Measurements from ENCODE around the gene ACSBG1.

Gene ACSBG1

GRCh38 chr15:78203346-78204225 is 30.8 kb downstream of the ACSBG1 start:
- no peak for DNase-seq (ENCODE audit: low spot score)
- TF ChIP-seq CTCF (IDR thresholded peaks at IDR 0.05; ENCODE audit: extremely low read depth, missing control alignments) = no peak

- TF ChIP-seq CTCF (IDR thresholded peaks at IDR 0.05; ENCODE audit: extremely low read depth, missing control alignments) = no peak
- no peak for DNase-seq (ENCODE audit: low spot score)
Observed at GRCh38 chr15:78201281-78202190, 32.8 kb downstream of the ACSBG1 start.

- no peak for DNase-seq (ENCODE audit: low spot score)
Observed at GRCh38 chr15:78200276-78200930, 34.0 kb downstream of the ACSBG1 start.

GRCh38 chr15:78197632-78198031 is 36.7 kb downstream of the ACSBG1 start:
- no peak for TF ChIP-seq CTCF (IDR thresholded peaks at IDR 0.05; ENCODE audit: extremely low read depth, missing control alignments)
- no peak for DNase-seq (ENCODE audit: low spot score)

More at GRCh38 chr15:78200276-78200930, 34.0 kb downstream of the ACSBG1 start:
- no peak for TF ChIP-seq CTCF (IDR thresholded peaks at IDR 0.05; ENCODE audit: extremely low read depth, missing control alignments)

GRCh38 chr15:78195735-78196201 is 38.6 kb downstream of the ACSBG1 start:
- peak; percentile 81 for DNase-seq (ENCODE audit: low spot score)
- peak; percentile 89 for TF ChIP-seq CTCF (IDR thresholded peaks at IDR 0.05; ENCODE audit: extremely low read depth, missing control alignments)

- no peak for TF ChIP-seq CTCF (IDR thresholded peaks at IDR 0.05; ENCODE audit: extremely low read depth, missing control alignments)
- no peak for DNase-seq (ENCODE audit: low spot score)
Observed at GRCh38 chr15:78194568-78194925, 39.8 kb downstream of the ACSBG1 start.

Measured in GM20000 (cell line).